GM06990 (cell line): Measurements from ENCODE around the gene LSR.

Source experiments
- DNase-seq: peaks from one replicate; pipeline ENCODE4 v3.0.0-alpha.2; 2011; ENCODE audit not compliant: insufficient read length; ENCODE audit errors: extremely low read depth
- H3K27me3 ChIP-seq: replicated peaks from 2 replicates; pipeline ENCODE4 v1.6.0; 2011; ENCODE audit warnings: low read length; ENCODE audit not compliant: control insufficient read depth, insufficient read depth
- H3K36me3 ChIP-seq: 2 replicates; pipeline ENCODE4 v1.5.1; 2011; ENCODE audit warnings: low read length; ENCODE audit not compliant: control insufficient read depth, insufficient read depth
- H3K4me3 ChIP-seq: replicated peaks from 2 replicates; pipeline ENCODE4 v1.5.1; 2011; ENCODE audit warnings: low read depth, mild to moderate bottlenecking, control low read depth, low read length
- CTCF ChIP-seq: IDR thresholded peaks from 2 replicates; pipeline ENCODE4 v1.5.1; 2011; ENCODE audit warnings: low read length, control low read depth, mild to moderate bottlenecking, inconsistent platforms; ENCODE audit not compliant: insufficient read depth, poor library complexity, severe bottlenecking

Gene LSR

GRCh38 chr19:35248310-35249145 lies at the start of gene LSR:
TSS of gene LSR (plus strand) at chr19:35249002. CDS start at chr19:35249023, 21 bp downstream.
- Histone ChIP-seq H3K4me3 (peak within 1 kb of the TSS; percentile 74), H3K36me3 (peaks cover 1% of the 10 kb centered on the region; the same call in 1 of the 2 replicates), H3K27me3 (no peaks in the 10 kb centered on the region)
- no peak for TF ChIP-seq CTCF
- peak; percentile 94 for DNase-seq

- no peaks in the 10 kb centered on the region for H3K27me3 ChIP-seq
- no peak for TF ChIP-seq CTCF
- H3K36me3 ChIP-seq: no peaks in the 10 kb centered on the region
- DNase-seq: no peak
- H3K4me3 ChIP-seq: no peak overlapping the region
Observed at GRCh38 chr19:35199481-35199880, 49.3 kb upstream of the LSR start.

- no peak for TF ChIP-seq CTCF
- DNase-seq: no peak
- H3K4me3 ChIP-seq: no peak overlapping the region
- no peaks in the 10 kb centered on the region for H3K27me3 ChIP-seq
- no peaks in the 10 kb centered on the region for H3K36me3 ChIP-seq
Observed at GRCh38 chr19:35202722-35203688, 45.8 kb upstream of the LSR start.

GRCh38 chr19:35204799-35205732 lies 43.7 kb upstream of the LSR start:
- Histone ChIP-seq H3K4me3 (no peak overlapping the region), H3K27me3 (no peaks in the 10 kb centered on the region), H3K36me3 (no peaks in the 10 kb centered on the region)
- no peak for TF ChIP-seq CTCF
- DNase-seq: peak; percentile 81

- Histone ChIP-seq H3K4me3 (no peak overlapping the region), H3K27me3 (no peaks in the 10 kb centered on the region), H3K36me3 (no peaks in the 10 kb centered on the region)
- TF ChIP-seq CTCF: no peak
- no peak for DNase-seq
Observed at GRCh38 chr19:35205733-35206323, 43.0 kb upstream of the LSR start.
